NK-92 (cell line): ENCODE data around the gene ABCA13.
"Not testable (repeated sequence)": the region's sequence is repeated elsewhere in the genome, so short reads cannot be mapped to it uniquely, and the experiment has no call there.

Experiments
- DNase-seq: peaks from one replicate; lab custom pipeline; 2025; ENCODE audit not compliant: unreplicated experiment; lab: John Stamatoyannopoulos, UW

ABCA13 gene

GRCh38 chr7:48173313-48173712 lies 2.1 kb downstream of the ABCA13 start:
- DNase-seq: no peak

GRCh38 chr7:48173756-48174382 lies 2.6 kb downstream of the ABCA13 start:
- DNase-seq: no peak

- no peak for DNase-seq
Observed at GRCh38 chr7:48175019-48175418, 3.8 kb downstream of the ABCA13 start.

- no peak for DNase-seq
Observed at GRCh38 chr7:48176356-48176893, 5.2 kb downstream of the ABCA13 start.

- no peak for DNase-seq
Observed at GRCh38 chr7:48177271-48177670, 6.0 kb downstream of the ABCA13 start.

GRCh38 chr7:48179496-48180030 lies 8.3 kb downstream of the ABCA13 start:
- no peak for DNase-seq

GRCh38 chr7:48180981-48181380 lies 9.7 kb downstream of the ABCA13 start:
- no peak for DNase-seq

- no peak for DNase-seq
Observed at GRCh38 chr7:48182718-48183369, 11.6 kb downstream of the ABCA13 start.

- DNase-seq: no peak
Observed at GRCh38 chr7:48183370-48183743, 12.1 kb downstream of the ABCA13 start.

GRCh38 chr7:48183965-48184364 lies 12.7 kb downstream of the ABCA13 start:
- no peak for DNase-seq

GRCh38 chr7:48188776-48189520 lies 17.7 kb downstream of the ABCA13 start:
- DNase-seq: no peak

GRCh38 chr7:48192996-48193395 lies 21.7 kb downstream of the ABCA13 start:
- DNase-seq: no peak

- no peak for DNase-seq
Observed at GRCh38 chr7:48193421-48193820, 22.2 kb downstream of the ABCA13 start.

GRCh38 chr7:48200946-48201589 lies 29.8 kb downstream of the ABCA13 start:
- DNase-seq: not testable (repeated sequence)

GRCh38 chr7:48202916-48203315 lies 31.7 kb downstream of the ABCA13 start:
- not testable (repeated sequence) for DNase-seq

- no peak for DNase-seq
Observed at GRCh38 chr7:48207155-48207675, 36.0 kb downstream of the ABCA13 start.

GRCh38 chr7:48209004-48209600 lies 37.8 kb downstream of the ABCA13 start:
- DNase-seq: no peak

- no peak for DNase-seq
Observed at GRCh38 chr7:48213226-48213625, 42.0 kb downstream of the ABCA13 start.

- DNase-seq: no peak
Observed at GRCh38 chr7:48217266-48217665, 46.0 kb downstream of the ABCA13 start.

GRCh38 chr7:48217753-48218152 lies 46.5 kb downstream of the ABCA13 start:
- no peak for DNase-seq

GRCh38 chr7:48224042-48224441 lies 52.8 kb downstream of the ABCA13 start:
- no peak for DNase-seq
